ENCODE results near the gene CCDC88B.

Gene CCDC88B

DNA sequence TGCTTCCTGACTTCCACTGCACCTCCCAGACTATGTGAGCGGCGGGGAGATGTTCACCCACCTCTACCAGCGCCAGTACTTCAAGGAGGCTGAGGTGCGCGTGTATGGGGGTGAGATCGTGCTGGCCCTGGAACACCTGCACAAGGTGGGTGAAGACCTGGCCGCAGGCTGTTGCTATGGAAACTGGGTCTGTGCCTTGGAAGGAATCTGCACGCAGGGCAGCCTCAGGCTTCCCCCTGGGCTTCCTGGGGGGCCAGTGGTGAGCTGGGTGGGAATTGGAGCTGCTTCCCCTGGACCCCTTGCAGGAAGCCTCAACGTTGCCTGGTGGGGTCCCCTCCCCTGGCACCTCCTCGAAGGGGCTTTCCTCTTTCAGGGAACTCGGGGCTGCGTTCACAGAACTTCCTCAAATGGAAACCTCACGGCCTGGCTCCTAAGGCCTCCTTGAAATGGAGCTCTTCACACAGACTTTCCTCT, 20.5 kb downstream of the CCDC88B start:
- peak; percentile 62 to 74 (median 67) for DNase-seq

DNA sequence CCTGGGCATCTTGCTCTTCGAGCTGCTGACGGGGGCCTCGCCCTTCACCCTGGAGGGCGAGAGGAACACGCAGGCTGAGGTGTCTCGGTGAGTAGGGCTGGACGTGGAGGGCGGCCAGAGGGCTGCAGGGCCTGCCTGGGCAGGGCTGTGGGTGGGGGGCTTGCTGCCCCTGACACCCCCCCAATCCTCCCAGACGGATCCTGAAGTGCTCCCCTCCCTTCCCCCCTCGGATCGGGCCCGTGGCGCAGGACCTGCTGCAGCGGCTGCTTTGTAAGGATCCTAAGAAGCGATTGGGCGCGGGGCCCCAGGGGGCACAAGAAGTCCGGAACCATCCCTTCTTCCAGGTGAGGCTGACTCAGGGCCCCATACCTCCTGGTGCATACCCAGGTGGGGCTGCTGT, 21.7 kb downstream of the CCDC88B start:
- no peak for DNase-seq

DNA sequence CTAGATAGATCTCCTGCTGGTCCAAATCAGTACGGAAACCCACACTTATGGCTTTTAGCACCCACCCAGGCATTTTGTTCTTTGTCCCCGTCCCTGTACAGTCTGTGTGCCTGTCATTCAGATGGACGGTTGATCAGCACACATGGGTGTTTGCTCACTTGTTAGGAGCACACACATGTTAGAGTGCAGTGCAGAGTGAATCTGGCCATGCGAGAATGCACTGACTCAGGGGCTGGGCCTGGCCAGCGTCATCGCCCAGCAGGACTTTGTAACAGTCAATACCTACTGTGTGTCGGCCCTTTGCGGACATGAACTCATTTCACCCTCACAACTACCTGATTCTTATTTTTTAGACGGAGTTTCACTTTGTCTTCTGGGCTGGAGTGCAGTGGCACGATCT, 22.3 kb downstream of the CCDC88B start:
- no peak for DNase-seq

DNA sequence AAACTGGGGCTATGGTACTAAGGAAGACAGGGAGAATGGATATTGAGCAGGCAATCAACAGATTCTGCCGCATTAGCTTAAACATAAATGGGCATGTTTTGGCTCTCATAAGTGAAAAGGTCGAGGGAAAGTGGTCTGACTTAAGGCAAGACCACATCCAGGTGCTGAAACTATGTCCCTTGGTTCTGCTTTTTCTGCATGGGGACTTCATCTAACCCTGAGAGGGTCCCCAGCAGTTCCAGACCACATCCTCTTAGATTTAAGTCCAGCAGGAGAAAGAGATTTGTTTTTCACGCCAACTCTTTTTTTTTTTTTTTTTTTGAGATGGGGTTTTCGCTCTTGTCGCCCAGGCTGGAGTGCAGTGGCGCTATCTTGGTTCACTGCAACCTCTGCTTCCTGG, 24.4 kb downstream of the CCDC88B start:
- no peak for DNase-seq

DNA sequence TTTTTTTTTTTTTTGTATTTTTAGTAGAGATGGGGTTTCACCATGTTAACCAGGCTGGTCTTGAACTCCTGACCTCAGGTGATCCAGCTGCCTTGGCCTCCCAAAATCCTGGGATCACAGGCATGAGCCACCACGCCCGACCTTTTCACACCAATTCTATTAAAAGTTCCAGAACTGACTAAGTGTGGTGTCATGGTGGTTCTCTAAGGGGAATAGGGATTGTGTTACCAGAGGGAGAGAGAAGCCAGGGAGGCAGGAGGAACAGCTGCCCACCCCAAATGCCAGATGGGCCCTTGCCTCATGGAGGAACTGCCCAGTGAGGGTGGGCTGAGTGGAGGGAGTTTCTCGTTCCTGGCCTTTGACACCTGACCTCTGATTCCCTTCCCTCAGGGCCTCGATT, 24.9 kb downstream of the CCDC88B start:
- no peak for DNase-seq

DNA sequence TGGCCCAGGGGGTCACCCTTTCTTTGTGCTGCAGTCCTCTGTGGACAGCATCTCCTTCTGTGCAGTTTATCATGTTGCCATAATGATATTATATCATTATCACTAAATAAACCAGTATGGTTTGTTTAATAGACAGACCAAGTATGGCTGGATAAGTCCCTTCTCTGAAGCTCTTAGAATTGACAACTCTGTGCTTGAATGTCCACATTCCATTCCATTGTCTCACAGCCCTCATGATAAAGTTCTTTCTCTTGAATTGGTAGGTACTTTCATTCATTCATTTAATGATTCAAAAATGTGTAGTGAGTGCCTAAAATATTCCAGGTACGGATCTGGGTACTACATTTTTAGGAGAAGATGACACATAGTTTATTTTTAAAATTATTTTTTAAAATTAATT, 26.7 kb downstream of the CCDC88B start:
- DNase-seq: no peak

DNA sequence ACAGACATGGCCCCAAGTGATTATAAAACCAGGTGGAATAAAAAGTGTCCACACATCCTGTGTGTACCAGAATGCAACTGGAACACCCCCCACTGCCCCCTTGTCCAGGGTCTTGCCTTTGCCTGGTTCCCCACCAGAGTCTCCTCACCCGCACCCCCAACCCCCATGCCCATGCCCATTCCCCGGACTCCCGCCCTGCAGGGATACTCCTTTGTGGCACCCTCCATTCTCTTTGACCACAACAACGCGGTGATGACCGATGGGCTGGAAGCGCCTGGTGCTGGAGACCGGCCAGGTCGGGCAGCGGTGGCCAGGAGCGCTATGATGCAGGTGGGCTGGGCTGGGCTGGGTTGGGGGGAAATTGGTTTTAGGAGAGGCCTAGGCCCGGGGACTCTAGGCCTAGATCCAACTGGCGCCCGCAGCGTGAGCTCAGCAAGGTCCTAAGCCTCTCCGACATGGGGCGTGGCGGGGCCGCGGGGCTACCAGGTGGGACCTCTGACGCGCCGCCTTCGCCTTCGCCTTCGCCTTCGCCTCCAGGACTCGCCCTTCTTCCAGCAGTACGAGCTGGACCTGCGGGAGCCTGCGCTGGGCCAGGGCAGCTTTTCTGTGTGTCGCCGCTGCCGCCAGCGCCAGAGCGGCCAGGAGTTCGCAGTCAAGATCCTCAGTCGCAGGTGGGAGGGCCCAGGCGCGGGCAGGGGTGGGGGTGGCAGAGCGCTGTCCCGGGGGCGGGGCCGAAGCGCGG, 28.1 kb downstream of the CCDC88B start:
- no peak for DNase-seq

DNA sequence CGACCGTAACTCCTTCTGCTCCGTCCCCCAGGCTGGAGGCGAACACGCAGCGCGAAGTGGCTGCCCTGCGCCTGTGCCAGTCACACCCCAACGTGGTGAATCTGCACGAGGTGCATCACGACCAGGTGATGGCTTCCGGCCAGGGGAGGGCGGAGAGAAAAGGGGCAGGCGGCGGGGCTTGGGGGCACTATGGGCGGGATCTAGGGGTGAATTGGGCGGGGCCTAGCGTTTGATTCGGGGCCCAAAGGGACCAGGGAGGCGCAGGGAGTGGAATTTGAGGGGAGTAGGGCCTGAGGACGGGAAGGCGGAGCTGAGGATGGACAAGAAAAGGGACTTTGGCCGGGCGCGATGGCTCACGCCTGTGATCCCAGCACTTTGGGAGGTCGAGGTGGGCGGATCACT, 28.7 kb downstream of the CCDC88B start:
- no peak for DNase-seq

DNA sequence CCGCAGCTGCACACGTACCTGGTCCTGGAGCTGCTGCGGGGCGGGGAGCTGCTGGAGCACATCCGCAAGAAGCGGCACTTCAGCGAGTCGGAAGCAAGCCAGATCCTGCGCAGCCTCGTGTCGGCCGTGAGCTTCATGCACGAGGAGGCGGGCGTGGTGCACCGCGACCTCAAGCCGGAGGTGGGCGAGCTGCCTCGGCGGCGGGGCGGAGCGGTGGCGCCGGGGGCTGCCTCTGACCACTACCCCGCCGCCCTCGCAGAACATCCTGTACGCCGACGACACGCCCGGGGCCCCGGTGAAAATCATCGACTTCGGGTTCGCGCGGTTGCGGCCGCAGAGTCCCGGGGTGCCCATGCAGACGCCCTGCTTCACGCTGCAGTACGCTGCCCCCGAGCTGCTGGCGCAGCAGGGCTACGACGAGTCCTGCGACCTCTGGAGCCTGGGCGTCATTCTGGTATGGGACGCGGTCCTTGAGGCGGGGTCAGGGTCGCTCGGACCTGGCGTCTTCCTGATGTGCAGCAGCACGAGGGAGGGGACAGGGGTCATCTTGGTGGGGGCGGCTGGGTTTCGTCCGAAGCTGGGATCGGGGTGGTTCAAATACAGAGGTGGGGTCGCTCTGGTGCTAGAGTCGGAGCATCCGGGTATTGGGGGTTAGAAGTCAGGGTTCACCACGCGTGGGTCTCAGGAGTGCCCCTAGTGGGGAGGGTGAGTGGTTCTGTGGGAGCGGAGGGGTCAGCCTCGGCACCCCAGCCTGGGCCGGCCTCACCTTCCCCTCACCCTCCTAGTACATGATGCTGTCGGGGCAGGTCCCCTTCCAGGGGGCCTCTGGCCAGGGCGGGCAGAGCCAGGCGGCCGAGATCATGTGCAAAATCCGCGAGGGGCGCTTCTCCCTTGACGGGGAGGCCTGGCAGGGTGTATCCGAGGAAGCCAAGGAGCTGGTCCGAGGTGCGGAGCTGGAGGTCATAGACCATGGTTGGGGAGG, 29.7 kb downstream of the CCDC88B start:
- no peak for DNase-seq

DNA sequence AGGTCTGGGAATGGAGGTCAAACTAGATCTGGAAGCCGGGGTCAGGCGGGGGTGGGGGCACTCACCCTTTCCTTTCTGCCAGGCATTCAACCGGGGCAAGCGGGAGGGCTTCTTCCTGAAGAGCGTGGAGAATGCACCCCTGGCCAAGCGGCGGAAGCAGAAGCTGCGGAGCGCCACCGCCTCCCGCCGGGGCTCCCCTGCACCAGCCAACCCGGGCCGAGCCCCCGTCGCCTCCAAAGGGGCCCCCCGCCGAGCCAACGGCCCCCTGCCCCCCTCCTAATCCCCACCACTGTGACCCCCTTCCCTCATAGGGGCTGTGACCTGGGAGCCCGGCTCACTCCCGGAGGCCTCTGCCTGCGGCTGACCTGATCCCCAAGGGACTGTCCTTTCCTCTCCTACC, 31.2 kb downstream of the CCDC88B start:
- no peak for DNase-seq

DNA sequence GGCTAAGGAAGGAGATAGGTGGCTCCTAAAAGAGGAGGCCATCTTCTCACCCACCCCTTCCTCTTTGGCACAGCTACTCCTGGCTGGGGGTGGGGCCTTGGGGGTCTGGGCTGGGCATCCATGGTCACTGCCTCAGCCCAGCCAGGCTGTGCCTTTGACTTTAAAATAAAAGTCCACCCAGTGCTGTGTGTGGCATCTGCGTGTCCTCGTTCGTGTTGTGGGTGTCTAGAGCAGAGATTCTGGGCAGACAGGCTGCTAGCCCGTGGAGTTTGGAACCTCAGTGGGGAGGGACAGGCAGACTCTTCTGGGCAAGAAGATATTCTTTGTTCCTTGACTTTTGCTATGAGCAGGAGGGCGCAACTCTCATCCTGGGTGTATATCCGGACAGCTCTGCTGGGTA, 32.0 kb downstream of the CCDC88B start:
- DNase-seq: no peak

DNA sequence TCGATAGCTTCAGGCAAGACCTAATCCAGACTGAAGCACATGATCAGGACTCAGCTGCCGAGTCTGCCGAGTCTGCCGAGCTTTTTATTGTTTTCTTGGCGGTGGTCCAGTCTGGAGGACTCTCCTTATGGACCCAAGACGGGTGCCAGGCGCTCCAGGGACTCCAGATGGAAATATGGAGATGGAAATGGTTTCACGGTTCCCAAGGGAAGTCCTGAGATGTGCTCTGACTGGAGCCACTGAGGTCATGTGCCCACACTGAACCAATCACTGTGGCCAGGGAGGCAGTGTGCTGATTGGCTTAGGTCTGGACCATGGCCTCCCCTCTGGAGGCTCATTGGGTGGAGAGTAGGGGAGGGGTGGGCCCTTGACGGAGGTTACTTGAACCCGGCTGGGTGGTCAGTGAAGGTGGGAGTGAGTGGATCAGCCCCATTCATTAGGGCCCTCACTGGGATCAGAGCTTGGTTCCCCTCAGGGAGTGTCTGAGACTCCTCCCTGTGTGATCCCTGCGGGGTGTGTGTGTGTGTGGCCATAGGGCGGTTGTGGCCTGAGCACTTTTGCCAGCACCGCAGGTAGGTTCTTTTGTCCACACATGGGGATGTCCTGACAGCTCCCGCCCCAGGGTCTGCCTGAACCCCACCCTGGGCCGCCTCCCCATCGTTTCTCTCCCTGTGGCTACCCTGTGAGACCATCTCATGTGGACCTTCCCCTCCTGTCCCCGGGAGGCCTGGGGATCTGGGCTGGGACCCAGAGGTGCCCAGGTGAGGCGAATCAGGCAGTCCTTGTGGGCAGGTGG, 33.0 kb downstream of the CCDC88B start:
- DNase-seq: no peak

DNA sequence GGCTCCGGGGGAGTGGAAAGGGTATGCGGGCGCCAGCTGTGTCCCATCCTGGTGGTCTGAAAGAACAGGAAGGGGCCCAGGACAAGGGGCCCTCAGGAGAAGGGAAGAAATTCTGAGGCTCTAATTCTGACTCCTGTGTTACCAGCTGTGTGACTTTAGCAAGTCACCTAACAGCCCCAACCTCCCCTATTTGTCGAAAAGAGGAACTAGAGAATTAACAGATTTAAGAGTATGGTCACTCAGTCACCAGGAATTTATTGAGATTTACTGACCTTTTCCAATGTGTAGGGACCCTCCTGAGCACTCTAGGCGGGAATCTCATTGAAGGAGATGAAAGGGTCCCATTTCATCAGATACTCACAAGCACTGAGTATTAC, 33.6 kb downstream of the CCDC88B start:
- peak in 1 of 4 experiments; percentile 32 for DNase-seq

DNA sequence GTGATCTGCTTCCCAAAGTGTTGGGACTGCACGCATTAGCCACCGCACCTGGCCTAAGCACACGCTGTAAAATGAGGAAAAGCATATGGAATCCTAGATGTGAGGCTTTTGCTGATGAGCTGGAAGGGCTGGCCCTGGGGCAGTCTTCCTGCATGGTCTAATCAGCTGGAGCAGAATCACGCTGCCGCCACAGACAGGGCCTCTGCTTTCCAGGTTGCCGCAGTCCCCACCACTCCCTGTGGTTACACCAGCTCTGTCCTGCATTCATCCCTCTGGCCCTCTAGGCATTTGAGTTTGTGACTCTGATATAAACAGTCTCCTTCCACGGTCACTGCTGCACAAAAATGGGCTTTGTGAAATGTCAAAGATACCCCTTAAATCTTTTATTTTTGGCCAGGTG, 36.1 kb downstream of the CCDC88B start:
- no peak for DNase-seq

DNA sequence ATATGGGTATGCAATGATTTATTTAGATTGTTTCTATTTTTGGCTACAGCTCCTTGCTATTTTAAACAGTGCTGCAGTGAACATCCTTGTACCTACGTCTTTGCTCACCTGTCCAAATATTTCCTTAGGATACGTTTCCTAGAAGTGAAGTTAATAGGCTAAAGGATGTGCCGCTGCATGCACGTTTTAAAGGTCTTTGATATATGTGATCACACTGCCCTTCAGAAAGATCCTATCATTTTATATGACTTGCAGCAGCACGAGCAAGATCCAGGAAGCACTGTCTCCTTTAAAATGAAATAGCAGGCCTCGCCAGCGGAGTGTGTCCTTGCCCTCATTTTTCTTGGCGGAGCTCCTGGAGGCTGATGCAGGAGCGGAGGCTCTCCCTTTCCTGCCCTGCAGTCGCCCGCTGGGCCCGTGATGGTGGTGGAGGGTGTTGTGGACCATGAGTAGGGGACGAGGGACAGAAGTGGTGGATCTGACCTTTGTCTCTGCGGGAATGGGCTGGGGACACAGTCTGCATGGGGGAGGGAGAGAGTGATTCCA, 38.4 kb downstream of the CCDC88B start:
- DNase-seq: no peak

DNA sequence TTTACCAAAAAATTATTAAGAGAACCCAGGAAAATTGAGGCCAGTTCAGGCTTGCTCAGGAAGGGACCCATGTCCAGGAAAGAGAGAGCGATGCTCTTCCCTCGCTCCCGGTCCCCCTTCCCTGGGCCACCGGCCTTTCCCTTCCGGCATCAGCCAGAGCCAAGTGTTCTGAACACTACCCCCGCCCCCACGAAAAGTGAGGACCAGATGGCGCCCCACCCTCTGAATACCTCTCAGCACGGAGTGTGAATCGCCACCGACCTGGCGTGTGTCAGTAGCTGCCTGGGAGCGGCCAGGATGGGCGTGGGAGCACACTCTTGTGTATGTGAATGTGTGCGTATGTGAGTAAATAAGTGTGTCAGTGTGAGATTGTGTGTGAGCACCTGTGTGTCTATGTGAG, 39.2 kb downstream of the CCDC88B start:
- no peak for DNase-seq

DNA sequence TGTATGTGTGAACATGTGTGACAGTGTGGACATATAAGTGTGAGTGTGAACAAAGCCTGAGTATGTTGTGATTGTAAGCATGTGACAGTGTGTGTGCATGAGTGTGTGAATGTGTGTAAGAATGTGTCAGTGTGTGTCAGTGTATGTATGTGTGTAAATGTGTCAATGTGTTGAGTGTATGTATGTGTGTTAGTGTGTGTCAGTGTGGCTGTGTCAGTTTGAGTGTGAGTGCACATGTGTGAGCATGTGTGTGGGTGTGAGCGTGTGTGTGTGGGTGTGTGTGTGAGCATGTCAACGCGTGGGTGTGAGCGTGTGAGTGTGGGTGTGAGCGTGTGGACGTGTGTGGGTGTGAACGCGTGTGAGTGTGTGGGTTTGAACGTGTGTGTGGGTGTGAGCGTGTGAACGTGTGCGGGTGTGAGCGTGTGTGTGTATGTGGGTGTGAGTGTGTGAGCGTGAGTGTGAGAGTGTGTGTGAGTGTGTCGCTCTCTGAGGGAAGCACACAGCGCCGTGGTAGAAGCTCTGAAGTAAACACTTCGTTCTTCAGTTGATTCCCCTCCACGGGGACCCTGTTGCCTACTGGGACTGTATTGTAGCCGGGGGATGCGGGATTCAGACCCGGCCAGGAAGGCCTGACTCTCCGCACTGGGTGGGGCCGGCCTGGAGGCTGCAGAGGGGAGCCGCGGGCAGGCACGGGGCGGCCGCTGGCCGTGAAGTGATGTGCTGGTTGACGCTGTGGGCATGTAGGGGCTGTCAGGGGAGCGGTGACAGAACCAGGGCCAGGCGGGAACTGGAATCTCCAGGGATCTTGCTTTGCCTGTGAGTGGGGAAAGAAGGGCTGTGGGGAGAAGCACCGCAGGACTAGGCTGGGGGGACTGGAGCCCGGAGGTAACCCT, 40.1 kb downstream of the CCDC88B start:
- no peak for DNase-seq

DNA sequence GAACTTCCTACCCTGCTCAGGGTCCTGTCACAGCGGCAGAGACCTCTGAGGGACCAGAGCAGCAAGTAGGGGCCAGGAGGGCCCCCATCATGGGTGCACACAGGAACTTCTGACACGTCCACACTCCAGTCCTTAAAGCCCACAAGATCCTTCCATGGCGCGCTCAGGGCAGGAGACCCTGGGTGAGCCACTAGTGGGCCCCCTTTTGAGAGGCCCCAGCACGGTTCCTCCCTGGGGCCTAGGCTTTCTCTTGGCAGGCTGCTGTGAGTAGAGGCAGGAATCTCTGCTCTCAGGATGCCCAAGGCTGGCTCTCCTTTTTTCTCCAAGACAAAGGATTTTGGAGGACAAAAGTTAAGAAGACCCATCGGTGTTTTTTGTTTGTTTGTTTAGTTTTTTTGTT, 41.3 kb downstream of the CCDC88B start:
- DNase-seq: no peak

DNA sequence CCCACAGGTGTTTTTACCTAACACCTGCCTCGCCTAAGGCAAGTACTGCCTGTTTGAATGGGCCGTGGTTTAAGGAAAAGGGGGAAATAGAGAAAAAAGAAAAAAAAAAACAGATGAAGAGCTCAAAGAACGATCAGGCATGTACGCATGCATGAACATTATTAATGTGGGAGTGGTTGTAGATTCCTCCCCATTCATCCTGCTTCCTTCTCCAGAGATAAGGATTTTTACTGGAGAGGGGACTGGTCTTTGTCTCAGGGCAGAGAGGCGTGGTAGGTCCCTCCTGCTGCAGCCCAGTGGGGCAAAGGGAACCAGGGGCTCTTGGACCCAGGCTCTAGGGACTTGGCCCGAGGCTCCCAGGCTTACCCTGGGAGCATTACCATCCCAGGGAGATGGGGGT, 42.0 kb downstream of the CCDC88B start:
- no peak for DNase-seq

DNA sequence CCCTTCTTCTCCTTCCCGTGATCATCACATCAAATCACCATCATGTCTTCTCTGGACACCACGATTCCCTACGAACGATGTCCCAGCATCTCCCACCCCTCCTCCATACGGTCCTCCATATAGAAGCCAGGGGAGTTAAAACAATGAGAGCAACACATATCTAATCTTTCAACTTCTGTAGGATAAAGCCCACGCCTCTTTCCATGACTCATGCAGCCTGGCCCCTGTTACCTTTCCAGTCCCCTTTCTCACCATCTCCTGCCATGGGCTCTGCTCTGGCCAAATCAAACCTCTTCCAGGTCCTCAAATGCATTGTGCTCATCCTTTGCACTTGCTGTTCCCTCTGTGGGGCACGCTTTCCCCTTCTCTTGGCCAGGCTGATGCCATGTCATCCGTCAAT, 42.6 kb downstream of the CCDC88B start:
- no peak for DNase-seq

DNA sequence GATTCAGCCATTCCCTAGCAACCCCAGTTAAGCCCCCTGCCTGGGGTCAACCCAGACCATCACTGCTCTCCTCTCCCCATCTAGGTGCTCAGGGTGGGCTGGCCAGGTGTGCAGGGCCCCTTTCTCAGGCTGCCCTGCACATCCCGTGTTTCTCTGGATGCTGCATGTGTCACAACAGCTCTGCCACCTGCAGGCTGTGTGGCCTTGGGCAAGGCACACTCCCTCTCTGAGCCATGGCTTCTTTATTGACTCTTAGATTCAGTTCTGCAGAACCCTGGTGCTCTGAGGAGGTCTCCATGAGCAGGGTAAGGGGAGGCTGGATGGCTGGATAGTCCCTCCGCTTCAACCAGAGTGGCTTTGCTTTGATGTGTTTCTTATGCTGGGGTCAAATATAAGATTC, 43.6 kb downstream of the CCDC88B start:
- DNase-seq: no peak
